ENCODE data around the gene SGMS1.

- TF ChIP-seq CTCF (IDR thresholded peaks at IDR 0.05) (no peak), POLR2A (IDR thresholded peaks at IDR 0.05) (no peak)
Observed at GRCh38 chr10:50447691-50448090, 176.1 kb downstream of the SGMS1 start.

Measured in testis (tissue), 2 donors.